NCI-H345 treated with DMSO at 0.1 percent for 48 hours (cell line): Measurements from ENCODE around the gene SMARCA2.
"Not testable (repeated sequence)": the region's sequence is repeated elsewhere in the genome, so short reads cannot be mapped to it uniquely, and the experiment has no call there.

Experiments used
- DNase-seq: peaks from one replicate; lab custom pipeline; 2025; ENCODE audit not compliant: unreplicated experiment; lab: John Stamatoyannopoulos, UW

Gene SMARCA2

GRCh38 chr9:2134391-2134790 is 119.2 kb downstream of the SMARCA2 start:
- DNase-seq = no peak

- DNase-seq = no peak
Observed at GRCh38 chr9:2138646-2139045, 123.5 kb downstream of the SMARCA2 start.

GRCh38 chr9:2140600-2141223 is 125.6 kb downstream of the SMARCA2 start:
- DNase-seq = no peak

DNA sequence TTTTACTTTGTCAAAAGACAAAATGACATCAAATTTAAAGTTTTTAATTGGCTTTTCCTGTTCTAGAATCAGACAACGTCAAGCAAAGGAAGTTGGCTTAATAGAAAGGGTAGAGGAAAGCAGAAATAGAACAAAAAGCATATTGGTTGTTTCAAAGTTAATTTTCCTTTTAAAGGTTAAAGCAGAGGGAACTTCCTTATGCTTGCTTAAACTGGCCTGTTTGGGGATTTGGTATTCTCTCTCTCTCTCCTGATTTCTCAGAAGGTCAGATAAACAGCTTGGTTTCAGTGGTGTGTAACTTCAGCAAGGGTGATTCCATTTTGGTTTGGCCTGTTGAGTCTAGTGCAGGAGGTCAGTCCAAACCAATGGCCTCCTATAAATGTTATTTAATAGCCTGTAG is 127.1 kb downstream of the SMARCA2 start:
- DNase-seq = no peak

DNA sequence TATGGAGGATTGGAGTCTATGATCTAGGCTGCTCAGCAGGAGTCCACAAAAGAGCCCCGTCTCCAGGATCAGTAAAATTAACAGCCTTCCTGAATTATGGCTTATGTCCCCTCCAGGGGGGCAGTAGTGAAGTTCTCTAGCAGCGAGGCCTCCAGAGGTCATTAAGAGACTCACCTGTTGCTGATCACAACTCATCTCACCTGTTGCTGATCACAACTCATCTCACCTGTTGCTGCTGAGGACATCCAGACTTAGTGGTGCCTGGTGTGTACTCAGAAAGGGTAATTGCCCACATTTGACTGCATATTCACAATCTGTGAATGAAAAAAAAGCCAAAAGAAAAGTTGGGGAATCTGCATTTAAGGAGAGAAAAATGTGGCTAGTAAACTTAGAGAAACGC is 129.5 kb downstream of the SMARCA2 start:
- DNase-seq = no peak

- no peak for DNase-seq
Observed at GRCh38 chr9:2145746-2146145, 130.6 kb downstream of the SMARCA2 start.

DNA sequence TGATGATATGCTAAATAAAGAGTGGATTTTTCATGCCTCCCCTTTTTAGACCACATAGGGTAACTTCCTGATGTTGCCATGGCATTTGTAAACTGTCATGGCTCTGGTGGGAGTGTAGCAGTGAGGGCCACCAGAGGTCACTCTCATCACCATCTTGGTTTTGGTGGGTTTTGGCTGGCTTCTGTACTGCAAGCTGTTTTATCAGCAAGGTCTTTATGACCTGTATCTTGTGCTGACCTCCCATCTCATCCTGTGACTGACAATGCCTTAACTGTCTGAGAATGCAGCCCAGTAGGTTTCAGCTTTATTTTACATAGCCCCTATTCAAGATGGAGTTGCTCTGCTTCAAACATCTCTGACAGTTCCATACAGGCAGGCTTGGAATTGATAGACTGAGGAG is 131.6 kb downstream of the SMARCA2 start:
- DNase-seq = not testable (repeated sequence)

- DNase-seq = no peak
Observed at GRCh38 chr9:2150338-2150737, 135.2 kb downstream of the SMARCA2 start.

- no peak for DNase-seq
Observed at GRCh38 chr9:2151171-2151570, 136.0 kb downstream of the SMARCA2 start.

- no peak for DNase-seq
Observed at GRCh38 chr9:2152966-2153629, 138.0 kb downstream of the SMARCA2 start.

DNA sequence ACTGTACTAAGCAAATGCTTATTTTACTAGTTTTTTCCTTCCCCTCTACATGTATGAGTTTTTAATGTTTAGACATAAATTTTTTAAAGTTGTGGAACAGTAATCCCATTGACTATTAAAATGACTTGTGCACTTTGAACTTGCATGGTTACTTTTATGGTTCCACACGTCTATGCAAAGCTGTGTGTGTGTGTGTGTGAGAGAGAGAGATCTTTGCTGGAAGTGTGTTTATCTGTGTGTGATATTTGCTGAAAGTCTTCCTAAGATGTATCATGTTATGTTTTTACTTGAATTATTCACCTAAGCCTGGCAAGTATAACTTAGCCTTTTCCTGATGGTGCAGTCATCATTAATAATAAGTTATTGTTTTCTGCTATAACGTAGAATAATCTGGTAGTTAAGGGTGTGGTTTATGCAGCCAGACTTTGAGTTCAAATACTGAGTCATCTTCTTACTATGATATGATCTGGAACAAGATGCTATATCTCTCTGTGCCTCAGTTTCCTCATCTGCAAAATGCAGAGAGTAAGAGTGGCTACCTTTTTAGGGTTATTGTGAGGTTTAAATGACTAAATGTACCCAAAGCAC is 138.6 kb downstream of the SMARCA2 start:
- DNase-seq = no peak

GRCh38 chr9:2154731-2155130 is 139.6 kb downstream of the SMARCA2 start:
- no peak for DNase-seq

GRCh38 chr9:2155966-2156365 is 140.8 kb downstream of the SMARCA2 start:
- no peak for DNase-seq

DNA sequence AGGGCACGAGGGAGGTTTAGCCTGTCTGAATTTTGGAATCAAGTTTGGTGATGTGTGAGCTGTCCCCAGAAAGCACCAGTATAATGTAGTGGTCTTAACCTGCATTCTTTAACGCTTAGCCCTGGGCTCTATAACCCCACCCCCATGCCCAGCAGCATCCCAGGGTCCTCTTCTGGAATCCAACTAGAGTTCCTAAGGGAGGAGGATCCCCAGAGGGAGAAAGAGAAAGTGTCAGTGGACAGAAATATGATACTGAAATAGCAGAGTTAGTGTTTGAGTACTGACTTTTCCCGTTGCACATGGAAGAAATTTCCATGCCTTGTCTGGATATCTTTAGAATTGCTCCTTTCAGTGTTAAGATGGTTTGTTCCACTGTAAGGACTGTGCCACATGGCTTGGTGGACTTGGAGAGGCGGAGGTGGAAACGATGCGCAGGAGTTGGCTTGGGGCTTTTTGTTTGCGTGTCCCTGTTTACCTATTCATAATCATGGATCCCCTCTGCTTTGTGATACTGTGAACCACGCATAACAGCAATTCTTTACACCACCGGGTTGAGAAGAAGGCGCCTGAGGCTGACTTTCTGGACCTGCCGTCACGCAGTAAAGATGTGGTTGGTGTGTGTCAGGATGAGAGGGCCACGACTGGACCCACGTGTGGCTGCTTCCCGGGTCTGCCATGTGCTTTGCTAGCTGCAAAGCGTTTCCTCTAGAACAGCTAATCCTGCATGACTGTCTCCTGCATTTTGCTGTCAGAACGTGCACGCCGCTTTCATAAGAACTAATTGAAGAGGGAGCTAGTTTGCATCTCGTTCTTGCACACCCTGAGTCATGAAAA is 142.3 kb downstream of the SMARCA2 start:
- no peak for DNase-seq

DNA sequence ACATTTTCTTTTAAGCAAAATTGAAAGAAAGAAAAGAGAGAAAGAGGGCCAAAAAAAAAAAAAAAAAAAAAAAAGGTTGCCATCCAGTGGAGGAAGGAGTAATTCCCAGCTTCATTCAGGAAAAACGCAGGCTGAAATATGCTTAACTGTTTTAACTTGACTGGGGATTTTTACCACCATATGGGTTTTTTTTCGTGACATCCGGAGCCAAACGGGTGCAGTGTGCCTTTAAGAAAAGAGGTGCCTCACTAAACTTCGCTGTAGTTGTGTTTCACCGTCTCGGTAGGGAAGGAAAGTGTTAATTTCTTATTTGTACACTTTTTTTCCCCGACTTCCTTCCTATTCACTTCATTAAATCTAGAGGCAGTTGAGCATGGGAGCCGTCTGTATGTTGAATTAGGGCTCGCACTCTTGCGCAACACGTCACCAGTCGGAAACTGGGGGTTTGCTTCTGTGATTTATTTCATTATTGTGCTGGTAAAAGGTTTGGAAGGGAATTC is 143.0 kb downstream of the SMARCA2 start:
- no peak for DNase-seq

DNA sequence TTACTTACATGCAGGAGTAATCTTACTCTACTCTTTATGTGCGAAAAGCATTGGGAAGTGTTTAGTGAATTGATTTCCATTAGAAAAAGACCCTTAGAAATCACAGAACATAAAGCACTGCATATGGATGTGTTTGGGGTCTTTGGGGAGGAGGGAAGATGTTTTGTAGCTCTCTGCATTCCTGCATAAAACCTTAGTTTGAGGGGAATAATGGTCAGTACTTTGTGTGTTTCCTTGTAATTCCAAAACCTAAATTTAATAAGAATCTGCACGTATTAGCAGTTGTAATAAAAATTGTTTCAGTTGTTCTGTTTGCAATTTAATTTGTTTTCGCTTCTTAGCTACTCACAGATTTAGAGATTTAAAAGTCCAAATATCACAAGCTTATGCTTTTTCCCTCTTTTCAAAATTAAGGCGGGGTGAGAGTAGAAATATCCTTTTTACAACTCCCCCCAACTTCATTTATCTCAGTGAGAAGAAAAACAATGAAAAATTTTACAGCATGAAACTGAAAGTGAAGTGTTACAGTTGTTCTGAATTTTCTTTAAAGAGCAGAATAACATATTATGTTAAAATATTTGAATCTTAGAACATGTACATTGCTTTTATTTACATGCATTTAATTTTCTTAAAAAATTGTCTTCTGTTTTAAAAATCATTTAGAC is 143.8 kb downstream of the SMARCA2 start:
- no peak for DNase-seq

DNA sequence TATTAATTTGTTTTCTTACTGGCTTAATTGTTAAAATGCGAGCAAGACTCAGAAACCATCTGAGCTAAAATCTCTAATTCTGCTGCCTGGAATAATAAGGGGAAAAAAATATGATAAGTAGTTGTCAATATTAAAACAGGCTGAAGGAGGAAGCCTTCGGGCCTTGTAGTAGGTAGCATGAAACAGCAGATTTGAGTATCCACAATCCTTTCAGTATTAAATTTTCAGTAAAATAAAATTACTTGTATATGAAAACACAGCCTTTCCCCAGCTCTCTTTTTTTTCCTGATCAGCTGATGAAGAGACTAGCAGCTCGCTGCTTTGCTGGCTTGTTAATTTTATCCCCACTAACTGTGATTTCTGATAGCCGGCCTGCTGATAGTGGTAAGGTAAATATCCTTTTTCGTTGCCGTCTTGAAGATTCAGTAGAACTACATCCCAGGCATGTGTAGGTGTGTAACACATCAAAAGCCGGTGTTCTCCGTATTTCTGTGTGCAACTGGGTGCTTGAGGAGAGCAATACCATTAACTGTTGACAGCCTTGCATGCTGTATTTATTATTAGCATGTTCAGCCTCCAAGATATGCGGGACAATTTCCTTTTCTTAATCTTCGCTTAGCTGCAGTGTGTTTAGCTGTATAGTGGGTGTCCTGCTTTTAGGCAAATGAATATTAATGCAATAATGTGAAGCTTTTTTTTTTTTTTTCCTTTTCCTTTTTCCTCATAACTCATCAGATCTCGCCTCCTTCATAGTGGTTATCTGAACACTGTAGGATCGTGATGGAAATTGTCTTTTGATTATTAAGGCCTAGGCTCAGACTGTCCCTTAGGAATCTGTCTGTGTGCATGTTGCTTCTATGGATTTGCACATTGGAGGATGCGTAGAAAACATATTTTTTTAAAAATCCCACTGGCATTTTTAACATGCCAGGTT is 144.6 kb downstream of the SMARCA2 start:
- no peak for DNase-seq

GRCh38 chr9:2161661-2162060 is 146.5 kb downstream of the SMARCA2 start:
- no peak for DNase-seq

DNA sequence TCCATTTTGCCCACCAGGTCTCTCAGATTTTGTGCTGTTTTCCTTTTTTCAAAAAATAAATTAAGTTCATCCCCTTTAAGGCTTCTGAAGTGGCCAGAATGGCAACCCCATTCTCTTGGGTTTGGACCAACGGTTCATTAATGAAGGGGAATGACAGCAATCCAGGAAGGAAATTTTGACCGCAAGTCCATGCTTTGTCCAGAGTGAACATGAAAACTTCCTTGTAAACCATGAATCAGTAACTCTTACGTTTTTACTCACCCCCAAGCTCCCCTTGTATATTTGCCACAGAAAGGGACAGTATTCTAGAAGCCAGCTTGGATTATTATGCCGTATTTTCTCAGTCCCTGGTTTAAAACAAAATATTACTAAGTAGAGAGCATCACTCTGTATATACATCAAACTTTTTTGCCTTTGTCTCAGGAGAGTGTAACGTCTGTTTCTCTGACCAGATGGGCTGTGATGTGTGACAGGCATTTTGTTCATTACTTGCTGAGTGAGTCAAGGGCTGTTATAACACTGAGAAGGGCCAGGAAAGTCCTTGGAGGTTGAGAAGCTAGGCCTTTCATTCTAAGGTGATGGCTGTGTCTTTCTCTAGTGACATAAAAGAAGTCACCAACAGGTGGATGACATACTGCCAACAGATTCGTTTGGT is 148.2 kb downstream of the SMARCA2 start:
- DNase-seq = no peak
